Mucosa of descending colon (tissue), 3 donors: ENCODE measurements around the gene ATG7. TPM values are rescaled to one million over a fixed set of nuclear protein-coding genes. Genes with fewer than 3 reads are reported as not detected.
A peak's percentile ranks its signal among the peaks of the same experiment; 100 is the strongest.

ENCODE experiments used
- ATAC-seq: fragments of 200-7000 bp; cut with Tn5 transposase; one replicate; pipeline ENCODE4 v1.9.1; 2020; ENCODE audit warnings: mild to moderate bottlenecking, moderate library complexity
- DNase-seq, 3 donors: peaks; one replicate each; pipeline ENCODE4 v3.0.0-alpha.2; 2020
- H3K36me3 ChIP-seq: fragments of 200-600 bp; one replicate; pipeline ENCODE4 v1.8.0; 2021; ENCODE audit warnings: low read depth, mild to moderate bottlenecking
- H3K4me1 ChIP-seq: fragments of 200-600 bp; one replicate; pipeline ENCODE4 v1.8.0; 2021; ENCODE audit warnings: low read depth, mild to moderate bottlenecking
- H3K4me3 ChIP-seq: fragments of 200-600 bp; one replicate; pipeline ENCODE4 v1.8.0; 2021; ENCODE audit warnings: mild to moderate bottlenecking
- H3K9me3 ChIP-seq: fragments of 200-600 bp; one replicate; pipeline ENCODE4 v1.8.0; 2021; ENCODE audit warnings: mild to moderate bottlenecking
- intact Hi-C, 2 donors: fragments of 100-400 bp; cut with DNase I in 1 of 2; cut with micrococcal nuclease in 1 of 2; formaldehyde crosslinking; loops; one replicate each; pipeline versions ENCODE4 v1.11.0 to v1.11.1; 2022; cut with DNase I, micrococcal nuclease
- total RNA-seq, 3 donors: library from RNA; stranded (reverse); fragmentation: NEBNext Ultra II Directional in 2 of 3; extraction: Animal tissue kit (Norgen Biotek cat#: 25700) in 2 of 3; gene quantifications; one replicate each; pipeline versions ENCODE4 v1.2.1 to v1.2.4, GENCODE V29; 2021 to 2023
- TF ChIP-seq, protein P1 (sequence below): fragments of 200-600 bp; IDR thresholded peaks from one replicate; pipeline ENCODE4 v1.8.0; 2022; ENCODE audit warnings: antibody characterized with exemption, mild to moderate bottlenecking
- donor health status: DM: no; HTN: no; CAD: no; lungs with moderate emphysema.
- donor health status: DM: no; HTN: no; CAD: no.
- donor health status: DM: no; HTN: yes; CAD: no.

ATG7 gene
- total RNA-seq, 3 donors from 2014 or later = 40.4 to 49.6 (median 43.3) TPM

- Histone ChIP-seq H3K36me3 (no peaks in the 10 kb centered on the region), H3K4me1 (peaks cover 14% of the 10 kb centered on the region), H3K9me3 (no peaks in the 10 kb centered on the region), H3K4me3 (no peak overlapping the region)
- TF ChIP-seq, protein P1, sequence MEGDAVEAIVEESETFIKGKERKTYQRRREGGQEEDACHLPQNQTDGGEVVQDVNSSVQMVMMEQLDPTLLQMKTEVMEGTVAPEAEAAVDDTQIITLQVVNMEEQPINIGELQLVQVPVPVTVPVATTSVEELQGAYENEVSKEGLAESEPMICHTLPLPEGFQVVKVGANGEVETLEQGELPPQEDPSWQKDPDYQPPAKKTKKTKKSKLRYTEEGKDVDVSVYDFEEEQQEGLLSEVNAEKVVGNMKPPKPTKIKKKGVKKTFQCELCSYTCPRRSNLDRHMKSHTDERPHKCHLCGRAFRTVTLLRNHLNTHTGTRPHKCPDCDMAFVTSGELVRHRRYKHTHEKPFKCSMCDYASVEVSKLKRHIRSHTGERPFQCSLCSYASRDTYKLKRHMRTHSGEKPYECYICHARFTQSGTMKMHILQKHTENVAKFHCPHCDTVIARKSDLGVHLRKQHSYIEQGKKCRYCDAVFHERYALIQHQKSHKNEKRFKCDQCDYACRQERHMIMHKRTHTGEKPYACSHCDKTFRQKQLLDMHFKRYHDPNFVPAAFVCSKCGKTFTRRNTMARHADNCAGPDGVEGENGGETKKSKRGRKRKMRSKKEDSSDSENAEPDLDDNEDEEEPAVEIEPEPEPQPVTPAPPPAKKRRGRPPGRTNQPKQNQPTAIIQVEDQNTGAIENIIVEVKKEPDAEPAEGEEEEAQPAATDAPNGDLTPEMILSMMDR = no peak
- no peak for ATAC-seq
- DNase-seq = no peak
- intact Hi-C loops = no loop called here
Measured at GRCh38 chr3:11230125-11230524, 42.1 kb upstream of the ATG7 start.

GRCh38 chr3:11230832-11231231 is 41.4 kb upstream of the ATG7 start:
- no peak overlapping the region for H3K4me3 ChIP-seq
- no peaks in the 10 kb centered on the region for H3K36me3 ChIP-seq
- intact Hi-C loops = no loop called here
- ATAC-seq (no peak), DNase-seq (no peak)
- TF ChIP-seq, protein P1 = no peak
- peaks cover 14% of the 10 kb centered on the region for H3K4me1 ChIP-seq
- H3K9me3 ChIP-seq = no peaks in the 10 kb centered on the region

DNA sequence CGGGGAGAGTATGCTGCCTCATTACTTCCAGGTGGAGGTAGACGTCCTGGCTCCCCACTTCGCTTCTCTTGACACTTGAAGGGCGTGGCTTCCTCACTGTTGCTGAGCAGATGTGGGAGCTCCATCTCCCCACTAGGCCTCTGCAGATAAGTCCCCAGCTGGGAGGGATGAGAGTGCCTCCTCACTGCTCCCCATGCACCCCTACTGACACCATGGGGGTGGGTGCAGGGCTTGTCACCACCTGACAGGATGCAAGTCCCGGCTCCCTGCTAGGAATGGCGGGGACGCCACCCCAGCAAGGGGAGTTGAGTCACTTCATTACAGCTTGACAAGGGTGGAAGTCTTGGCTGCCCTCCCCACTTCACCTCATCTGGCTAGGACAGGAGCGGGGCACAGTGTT is 36.8 kb upstream of the ATG7 start:
- Histone ChIP-seq H3K4me3 (no peak overlapping the region), H3K9me3 (no peaks in the 10 kb centered on the region), H3K36me3 (no peaks in the 10 kb centered on the region), H3K4me1 (no peaks in the 10 kb centered on the region)
- TF ChIP-seq, protein P1 = no peak
- intact Hi-C loops = loop anchor here in 1 of 2 donors (5.0 kb wide), 1 partner anchor 97 kb away; no protein-coding TSS in a partner anchor
- no peak for DNase-seq
- ATAC-seq = no peak

DNA sequence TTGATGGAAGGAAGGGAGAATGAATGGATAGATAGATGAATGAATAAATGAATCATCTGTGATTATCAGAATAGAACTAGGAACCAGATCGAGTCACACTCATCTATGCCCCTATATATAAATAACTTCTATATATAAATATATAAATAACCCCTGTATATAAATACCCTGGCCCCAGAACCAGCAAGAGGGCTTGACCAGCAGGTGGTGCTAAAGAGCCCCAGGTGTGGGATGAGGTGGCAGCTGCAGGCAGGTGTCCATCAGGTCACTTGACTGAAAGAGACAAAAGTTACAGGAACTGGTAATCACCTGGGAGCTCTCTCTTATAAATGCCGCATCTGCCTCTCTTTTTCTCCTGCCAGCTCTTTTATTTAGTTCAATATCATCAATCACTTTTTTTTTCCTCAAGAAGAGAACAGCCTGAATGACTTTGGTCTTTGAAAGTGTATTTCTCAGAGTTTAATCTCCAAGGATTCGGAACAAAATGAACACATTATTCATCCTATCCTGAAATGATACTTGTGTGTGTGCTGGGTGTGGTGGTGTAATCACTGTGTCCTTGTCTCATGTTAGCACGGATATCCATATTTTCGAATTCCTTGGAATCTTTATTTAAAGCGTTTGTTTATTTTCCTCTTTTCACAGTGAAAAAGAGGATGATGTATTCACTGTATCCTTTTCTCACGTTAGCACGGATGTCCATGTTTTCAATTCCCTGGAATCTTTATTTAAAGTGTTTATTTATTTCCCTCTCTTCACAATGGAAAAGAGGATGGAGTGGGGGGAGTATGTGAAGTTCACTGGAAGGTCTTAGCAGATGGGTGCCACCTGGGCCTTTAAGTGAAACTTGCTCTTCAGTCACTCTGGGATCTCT is 35.4 kb upstream of the ATG7 start:
- Histone ChIP-seq H3K36me3 (no peaks in the 10 kb centered on the region), H3K4me1 (no peaks in the 10 kb centered on the region), H3K9me3 (no peaks in the 10 kb centered on the region), H3K4me3 (no peak overlapping the region)
- intact Hi-C loops = loop anchor here in 1 of 2 donors (5.0 kb wide), 1 partner anchor 95 kb away; no protein-coding TSS in a partner anchor
- ATAC-seq = peak; percentile 97
- TF ChIP-seq, protein P1 = peak; percentile 76
- peak; percentile 68 to 93 (median 86) for DNase-seq

GRCh38 chr3:11238060-11238459 is 34.1 kb upstream of the ATG7 start:
- DNase-seq (no peak), ATAC-seq (no peak)
- H3K9me3 ChIP-seq = no peaks in the 10 kb centered on the region
- H3K4me3 ChIP-seq = no peak overlapping the region
- TF ChIP-seq, protein P1 = no peak
- no peaks in the 10 kb centered on the region for H3K36me3 ChIP-seq
- intact Hi-C loops = loop anchor here in 1 of 2 donors (5.0 kb wide), 1 partner anchor 94 kb away; no protein-coding TSS in a partner anchor
- no peaks in the 10 kb centered on the region for H3K4me1 ChIP-seq
